Stimulated activated naive CD4-positive, alpha-beta T cell (primary cell): ENCODE measurements around the gene MDFI.
"Not testable (repeated sequence)": the region's sequence is repeated elsewhere in the genome, so short reads cannot be mapped to it uniquely, and the experiment has no call there.

Source experiments
- DNase-seq, 6 experiments: peaks; one replicate each; lab custom pipeline; 2025; lab: John Stamatoyannopoulos, UW

The MDFI gene

DNA sequence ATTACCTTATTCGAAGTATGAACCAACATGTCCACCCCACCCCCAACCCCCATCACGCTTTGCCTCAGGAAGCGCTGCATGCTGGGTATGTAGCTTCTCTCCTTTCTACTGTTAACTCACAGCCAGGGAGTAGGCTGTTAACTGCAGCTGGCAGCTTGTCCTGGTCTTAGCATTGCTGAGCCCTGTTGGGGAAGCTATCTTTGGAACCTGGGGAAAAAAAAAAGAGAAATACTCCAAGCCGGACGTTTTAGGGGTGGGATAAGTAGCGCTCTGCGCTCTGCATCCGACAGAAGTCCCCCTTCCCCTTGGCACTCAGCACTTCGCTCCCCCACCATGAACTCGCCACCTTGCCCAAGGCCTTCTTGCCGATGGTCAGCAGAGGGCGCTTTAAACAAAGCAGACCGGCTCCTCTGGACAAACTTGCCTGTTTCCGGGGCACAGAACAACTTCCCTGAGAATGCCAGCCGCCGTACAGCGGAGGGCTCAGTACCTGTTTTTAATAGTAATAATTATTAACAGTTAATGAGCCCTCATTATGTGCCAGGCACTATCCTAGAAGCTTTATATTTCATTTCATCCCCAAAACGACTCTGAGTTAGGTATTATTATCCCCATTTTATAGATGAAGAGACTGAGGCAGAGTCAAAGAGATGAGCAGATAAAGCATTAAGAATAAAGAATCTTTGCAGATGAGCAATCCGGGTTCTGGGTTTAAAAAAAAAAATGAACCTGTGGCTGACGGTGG, 35.2 kb upstream of the MDFI start:
- DNase-seq = peak; percentile 33 to 76 (median 60)

DNA sequence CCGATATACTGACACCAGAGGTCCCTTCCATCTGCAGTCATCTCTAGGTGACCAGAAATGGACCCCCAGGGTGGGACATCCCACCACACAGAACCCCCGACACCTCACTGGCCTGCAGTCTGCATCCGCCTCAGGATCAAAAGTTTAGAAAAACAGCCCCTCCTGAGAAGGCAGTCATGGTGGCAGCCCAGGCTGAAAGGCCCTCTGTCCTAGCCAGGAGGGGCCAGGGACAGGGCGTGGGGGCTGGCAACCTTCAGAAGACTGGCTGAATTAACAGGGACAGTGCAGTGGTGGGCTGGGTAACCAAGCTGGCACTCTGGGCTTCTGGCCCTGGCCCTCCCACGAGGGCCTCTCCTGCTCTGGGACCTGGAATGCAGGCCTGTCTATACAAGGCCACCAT, 34.3 kb upstream of the MDFI start:
- no peak for DNase-seq

DNA sequence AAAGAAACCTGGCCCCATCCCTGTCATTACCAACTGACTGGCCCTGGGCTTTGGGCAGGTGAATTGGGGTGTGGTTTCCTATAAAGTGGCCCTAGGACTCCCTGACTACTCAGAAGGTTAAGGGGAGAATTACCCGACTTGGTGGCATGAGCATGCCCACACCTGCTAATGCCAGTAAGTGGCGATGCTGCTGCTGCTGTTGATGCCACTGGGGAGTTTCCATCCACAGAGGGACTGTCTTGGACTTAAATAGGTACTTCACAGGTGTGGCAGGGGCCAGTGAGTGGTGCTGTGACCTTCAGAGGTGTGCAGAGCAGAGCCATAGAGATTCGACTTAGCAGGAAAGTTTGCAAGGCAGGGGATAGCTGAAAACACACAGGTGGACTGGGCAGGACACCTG, 32.6 kb upstream of the MDFI start:
- no peak for DNase-seq

DNA sequence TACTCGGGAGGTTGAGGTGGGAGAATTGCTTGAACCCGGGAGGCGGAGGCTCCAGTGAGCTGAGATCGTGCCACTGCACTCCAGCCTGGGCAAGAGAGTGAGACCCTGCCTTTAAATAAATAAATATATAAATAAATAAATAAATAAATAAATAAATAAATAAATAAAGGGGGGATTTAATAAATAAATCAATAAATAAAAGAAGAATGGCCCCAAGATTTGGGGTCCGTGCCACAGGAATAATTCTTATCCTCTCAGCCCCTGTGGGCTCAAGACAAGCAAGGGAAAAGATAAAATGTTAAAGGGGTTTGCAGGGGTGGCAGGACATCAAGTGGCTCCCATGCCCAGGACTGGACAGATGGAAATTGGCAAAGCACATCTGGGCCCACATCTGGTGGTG, 31.2 kb upstream of the MDFI start:
- DNase-seq = no peak

DNA sequence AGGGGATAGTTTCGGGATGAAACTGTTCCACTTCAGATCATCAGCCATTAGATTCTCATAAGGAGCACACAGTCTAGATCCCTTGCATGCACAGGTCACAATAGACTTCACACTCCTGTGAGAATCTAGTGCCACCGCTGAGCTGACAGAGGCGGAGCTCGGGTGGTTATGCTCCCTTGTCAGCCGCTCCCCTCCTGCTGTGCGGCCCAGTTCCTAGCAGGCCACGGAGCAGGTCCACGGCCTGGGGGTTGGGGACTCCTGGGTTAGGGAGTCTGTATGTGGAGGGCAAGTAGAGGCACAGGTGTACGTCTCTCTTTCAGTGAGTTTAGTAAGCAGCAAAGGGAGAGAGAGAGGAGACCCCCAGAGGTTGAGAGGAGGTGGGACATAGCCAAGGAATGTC, 30.5 kb upstream of the MDFI start:
- DNase-seq = no peak

DNA sequence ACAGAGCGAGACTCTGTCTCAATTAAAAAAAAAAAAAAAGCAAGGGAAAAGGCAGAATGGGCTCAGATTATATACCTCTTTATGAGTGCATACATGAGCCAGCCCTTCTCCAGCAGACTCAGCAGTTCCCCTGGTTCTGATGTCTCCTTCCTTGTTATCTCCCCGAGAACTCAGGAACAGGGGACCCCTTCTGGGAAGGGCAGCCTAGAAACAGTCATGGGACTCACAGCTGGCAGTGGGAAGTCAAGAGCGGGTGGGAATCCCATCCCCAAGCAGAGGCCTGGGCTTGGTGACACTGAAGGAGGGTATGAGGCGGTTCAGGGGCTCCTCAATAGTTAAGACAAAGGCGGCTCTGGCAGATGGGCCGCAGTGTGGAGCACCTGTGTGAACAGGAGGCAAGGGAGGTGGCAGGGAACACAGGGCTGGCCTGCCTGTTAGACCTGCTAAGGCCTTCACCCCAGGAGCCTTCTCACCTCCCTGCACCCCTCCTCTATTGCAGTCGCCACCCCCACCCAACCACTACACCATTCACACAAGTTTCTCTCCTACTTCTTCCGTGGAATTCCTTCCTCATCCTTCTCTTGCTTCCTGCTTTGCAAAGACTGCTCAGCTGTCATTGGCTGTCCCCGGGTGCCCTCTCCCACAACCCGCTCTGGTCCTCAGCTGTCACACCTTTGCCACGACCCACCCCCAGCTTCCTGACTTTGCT, 29.7 kb upstream of the MDFI start:
- no peak for DNase-seq

DNA sequence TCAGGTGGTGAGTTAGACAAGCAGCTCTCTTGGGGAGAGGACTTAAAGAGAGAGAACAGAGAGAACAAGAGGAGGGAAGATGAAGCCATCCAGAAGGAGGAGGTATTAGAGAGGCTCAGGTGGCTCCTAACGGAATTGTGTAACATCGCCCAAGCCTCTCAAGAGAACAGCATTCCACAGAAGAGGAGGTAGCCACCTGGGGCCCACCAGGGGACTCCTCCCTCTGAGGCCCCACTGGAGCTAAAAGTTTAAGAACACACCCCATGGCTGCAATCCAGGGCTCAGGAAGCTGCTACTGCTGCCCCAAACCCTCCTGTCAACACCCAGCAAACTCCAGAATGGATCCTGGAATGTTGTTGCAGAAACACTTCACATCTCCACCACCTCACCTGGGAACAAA, 23.6 kb upstream of the MDFI start:
- no peak for DNase-seq

DNA sequence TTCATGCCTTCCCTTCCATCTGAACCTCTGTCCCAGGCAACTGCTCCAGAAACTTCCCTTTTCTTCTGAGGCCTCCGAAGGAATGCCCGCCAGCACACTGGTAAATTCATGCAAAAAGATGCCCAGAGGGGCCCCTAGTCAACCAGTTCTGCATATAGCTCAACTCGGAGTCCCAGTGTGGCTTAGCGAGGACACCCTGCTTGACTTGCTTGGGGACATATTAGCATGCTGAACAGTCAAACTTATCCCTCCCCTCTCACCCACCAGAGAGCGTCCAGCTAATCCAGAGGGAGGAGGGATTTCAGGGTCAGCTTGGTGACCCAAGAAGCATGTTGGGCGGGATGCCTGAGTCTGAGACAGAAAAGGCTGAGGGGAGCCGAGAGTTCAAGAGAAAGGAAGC, 23.0 kb upstream of the MDFI start:
- no peak for DNase-seq

DNA sequence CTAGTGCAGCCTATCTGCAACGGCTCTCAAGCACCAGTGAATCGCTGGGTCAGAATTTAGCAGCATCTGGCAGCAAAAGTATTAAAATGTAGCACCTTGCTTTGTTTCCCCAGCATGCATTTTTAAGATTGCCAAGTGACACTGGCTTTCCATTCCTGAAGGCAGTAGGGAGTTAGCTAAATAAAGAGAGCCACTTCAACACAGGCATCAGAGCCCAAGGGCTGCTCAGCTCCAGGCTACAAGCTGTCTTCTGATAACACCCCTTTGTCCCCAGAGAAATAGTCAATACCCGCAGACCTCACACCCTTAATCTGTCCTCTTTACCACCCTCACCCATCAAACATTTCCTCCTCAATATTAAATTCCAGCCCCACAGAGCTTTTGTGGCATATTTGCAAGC, 19.7 kb upstream of the MDFI start:
- no peak for DNase-seq

DNA sequence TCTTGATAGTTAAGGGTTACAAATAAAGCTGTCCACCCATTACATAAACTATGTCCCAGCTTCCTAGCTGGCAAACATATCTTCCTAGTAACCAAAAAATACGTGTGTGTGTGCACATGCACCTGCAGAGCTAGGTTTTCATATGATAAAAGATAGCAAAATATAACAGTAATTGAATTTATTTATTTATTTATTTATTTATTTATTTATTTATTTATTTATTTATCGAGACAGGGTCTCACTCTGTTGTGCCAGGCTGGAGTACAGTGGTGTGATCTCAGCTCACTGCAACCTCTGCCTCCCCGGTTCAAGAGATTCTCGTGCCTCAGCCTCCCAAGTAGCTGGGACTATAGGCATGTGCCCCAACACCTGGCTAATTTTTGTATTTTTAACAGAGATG, 19.1 kb upstream of the MDFI start:
- DNase-seq = not testable (repeated sequence)

DNA sequence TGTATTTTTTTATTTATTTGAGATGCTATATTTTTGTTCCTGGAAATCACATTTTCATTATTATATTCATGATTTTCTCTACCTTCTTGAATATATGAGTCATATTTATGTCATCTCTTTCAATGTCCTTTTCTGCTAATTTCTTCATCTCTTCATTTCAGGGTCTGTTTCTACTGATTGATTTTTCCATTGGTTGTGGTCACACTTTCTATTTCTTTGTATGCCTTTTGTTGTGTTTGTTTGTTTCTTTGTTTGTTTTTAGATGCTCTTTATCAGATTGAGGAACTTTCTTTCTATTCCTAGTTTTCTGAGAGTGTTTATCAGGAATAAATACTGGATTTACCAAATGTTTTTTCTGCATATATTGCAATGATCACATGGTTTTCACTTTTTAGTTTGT, 16.9 kb upstream of the MDFI start:
- no peak for DNase-seq

DNA sequence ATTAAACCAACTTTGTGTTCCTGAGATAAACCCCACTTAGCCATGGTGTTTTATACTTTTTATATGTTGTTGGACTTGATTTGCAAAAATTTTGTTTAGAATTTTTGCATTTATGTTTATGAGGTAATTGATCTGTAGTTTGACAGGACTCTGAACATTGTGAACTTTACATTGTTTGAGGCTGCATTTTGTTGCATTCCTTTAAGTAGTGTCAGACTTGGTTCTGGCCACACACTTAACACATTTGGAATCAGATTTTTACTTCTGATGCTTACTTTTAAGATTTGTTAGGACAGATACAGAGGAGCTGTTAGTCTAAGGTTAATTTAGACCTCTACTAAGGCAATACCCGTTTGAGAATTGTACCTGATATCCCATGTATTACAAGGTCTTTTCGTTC, 16.5 kb upstream of the MDFI start:
- no peak for DNase-seq

DNA sequence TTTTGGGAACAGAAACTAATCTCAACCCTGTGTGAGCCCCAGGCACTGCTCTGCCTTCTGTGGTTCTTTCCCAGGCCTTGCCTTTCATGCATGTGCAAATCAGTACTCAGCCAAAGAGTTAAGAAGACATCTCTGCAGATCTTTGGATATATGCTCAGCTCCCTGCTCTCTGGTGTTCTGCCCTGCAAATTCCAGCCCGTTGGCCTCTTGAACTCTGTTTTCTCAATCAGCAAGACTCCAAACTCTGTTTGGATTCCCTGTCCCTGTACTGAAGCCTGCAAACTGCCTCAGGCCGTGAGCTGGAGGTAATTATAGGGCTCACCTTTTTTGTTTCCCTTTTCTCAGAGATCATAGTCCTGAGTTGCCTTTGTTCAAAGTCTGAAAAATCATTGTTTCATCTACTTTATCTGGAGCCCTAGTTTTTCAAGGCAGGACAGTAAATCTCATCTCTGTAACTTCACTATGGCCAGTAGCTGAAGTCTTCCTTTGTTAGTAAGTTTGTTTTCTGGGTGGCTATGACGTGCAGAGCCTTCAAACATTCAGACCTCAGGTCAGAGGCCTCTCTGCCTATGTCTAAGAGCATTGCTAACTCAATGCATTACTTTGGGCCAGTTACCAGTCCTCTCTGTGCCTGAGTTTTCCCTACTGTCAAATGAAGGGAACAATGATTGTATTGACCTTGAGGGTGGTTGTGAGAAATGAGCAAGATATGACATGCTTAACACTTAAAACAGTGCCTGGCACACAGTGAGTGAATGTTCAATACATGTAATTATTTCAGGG, 15.9 kb upstream of the MDFI start:
- DNase-seq = no peak

DNA sequence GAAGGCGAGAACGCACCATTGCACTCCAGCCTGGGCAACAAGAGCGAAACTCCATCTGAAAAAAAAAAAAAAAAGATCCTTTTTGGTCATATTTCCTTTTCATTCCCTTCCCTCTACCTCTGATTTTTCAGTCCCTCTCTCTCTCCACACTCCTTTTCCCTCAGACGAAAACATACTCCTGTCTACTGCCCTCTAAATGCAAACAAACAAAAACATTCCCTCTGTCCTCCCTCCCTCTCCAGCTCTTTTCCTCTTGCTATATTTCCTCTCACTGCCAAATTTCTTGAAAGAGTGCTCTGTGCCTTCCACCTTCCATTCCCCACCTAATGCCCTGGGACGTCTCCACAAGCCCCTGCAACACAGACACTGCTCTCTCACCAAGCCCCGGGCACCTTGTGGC, 14.9 kb upstream of the MDFI start:
- no peak for DNase-seq

DNA sequence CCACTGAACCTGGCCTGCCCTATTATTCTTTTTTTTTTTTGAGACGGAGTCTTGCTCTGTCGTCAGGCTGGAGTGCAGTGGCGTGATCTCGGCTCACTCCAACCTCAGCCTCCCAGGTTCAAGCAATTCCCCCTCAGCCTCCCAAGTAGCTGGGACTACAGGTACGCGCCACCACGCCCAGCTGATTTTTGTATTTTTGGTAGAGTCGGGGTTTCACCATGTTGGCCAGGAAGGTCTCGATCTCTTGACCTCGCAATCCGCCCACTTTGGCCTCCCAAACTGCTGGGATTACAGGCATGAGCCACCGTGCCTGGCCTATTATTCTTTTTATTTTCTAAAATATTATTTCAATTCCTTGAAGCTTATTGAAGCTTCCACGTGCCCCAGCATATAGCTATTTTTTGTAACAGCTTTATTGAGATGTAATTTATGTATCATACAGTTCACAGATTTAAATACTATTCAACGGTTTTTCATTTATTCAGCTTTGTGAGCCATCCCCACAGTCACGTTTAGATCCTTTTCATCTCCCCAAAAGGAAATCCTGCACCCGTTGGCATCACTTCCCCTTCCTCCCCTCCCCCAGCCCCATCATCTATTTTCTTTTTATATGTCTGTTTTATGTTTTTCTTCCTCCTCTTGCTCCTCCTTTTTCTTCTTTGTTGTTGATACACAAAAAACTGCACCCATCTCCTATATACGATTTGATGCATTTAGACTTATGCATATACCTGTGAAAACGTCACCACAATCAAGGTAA, 13.5 kb upstream of the MDFI start:
- peak in 1 of 6 experiments; percentile 32 for DNase-seq

DNA sequence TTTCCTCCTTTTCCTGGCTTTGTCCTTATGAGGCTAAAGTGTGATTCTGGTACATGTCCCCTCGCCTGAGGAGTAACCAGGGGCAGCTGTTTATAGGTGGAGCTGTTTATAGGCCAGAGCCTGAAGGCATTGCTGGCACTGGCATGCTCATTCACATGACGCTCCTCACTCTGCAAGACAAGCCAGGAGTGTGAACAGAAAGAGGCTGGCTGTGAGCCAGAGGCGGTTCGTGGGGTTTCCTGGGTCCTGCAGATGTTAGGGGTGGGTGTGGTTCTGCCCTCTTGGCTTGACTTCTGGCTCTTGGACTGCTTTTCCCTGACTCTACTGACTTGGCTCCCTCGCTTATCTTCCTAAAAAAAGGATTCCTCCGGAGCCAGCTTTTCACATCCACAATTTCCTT, 12.8 kb upstream of the MDFI start:
- DNase-seq = peak in 1 of 6 experiments; percentile 32

DNA sequence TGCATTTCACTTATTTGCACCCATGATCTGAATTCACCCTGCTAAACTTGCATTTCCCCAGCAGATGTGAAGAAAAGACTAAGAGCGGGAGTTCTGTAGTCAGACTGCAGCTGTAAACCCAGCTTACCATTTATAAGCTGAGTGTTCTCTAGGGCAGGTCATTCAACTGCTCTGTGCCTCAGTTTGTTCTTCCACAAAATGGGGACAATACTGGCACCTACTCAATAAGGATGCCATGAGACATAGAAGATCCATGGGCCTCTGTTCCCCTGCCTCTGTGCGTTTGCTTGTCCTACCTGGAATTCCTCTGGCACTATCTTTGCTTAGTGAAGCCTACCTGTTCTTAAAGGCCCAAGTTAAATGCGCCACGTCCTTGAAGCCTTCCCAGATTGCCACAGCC, 12.2 kb upstream of the MDFI start:
- no peak for DNase-seq

DNA sequence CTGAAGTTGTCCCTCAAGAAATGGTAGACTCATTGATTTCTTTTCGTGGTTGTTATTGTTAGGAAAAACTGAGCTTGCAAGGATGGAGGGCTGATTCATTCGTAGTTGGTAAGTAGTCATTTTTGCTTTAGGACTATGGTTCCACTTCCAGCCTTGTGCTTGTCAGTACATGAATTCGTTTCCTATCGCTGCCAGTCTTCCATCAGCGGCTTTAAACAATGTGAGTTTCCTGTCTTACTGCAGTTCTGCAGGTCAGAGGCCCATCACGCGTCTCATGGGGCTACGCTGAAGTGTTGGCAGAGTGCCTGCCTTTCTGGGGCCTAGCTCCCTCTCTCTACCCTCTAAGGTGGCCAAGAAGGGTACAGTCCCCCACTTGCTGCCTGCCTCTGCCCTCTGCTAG, 11.4 kb upstream of the MDFI start:
- DNase-seq = no peak

DNA sequence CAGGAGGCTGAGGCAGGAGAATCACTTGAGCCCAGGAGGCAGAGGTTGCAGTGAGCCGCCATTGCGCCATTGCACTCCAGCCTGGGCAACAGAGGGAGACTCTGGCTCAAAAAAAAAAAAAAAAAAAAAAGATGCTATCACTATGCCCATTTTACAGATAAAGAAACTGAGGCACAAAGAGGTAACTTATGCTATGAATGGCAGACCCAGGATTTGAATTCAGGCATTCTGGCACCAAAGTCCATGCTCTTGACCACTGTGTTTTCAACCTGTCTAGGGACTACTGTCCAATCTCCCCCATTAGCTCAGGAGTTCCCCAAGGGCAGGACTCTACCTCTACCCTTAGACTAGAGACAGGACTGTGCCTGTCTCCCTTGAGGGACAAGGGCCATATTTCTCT, 9.1 kb upstream of the MDFI start:
- no peak for DNase-seq

DNA sequence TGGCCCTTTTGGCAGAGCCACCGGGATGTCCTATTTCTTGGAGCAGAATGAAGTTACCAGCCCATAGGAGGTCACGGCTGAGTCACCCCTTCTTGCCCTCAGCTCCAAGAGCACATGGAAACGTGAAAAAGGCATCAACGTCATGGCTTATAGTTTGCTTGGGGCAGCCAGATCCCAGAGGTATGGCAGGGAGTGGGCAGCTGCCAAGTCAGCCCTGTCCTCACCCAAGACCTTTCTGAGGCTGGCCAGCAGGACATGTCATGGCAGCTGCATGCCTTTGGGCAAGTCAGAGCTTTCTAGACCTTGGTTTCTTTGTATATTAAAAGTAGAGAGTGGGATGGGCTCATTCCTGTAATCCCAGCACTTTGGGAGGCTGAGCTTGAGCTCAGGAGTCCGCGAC, 8.2 kb upstream of the MDFI start:
- DNase-seq = no peak

DNA sequence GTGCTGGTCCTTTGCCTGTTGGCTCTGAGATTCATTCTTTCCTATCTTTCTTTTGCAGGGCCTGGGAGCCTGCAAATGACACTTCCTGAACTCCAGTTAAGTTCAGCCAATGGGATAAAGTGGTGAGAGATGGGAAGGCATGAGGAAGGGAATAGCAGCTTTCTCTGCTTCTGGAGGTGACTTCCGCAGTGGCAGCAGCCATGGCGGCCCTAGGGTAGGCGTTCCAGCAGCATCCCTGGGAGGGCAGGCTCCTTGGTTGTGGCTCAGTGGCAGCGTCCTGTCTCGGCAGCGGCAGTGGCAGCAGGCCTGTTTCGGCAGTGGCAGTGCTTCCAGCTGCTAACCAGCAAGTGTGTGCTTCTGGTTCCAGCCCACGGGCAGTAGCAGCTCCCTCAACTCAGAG, 7.3 kb upstream of the MDFI start:
- DNase-seq = no peak

DNA sequence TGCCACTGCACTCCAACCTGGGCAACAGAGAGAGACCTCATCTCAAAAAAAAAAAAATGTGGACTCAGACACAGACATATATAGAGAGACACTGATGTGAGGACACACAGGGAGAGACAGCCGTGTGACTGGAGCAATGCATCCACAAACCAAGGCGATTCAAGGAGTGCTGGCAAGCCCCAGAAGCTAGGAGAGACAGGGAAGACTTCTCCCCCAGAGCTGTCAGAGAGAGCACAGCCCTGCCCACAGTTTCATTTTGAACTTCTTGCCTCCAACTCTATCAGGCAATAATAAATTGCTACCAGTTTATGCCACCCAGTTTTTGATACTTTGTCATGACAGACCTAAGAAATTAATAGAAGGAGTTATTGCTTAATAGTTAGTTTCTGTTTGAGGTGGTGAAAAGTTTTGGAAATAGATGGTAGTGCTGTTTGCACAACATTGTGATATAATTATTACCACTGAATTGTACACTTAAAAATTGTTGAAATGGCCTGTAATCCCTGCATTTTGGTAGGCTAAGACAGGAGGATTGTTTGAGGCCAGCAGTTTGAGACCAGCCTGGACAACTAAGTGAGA, 5.1 kb upstream of the MDFI start:
- no peak for DNase-seq
